HG03108 (cell line): ENCODE data around the gene MMP24.

Experiments used
- ATAC-seq: cut with Tn5 transposase; IDR thresholded peaks from one replicate; pipeline ENCODE4 v1.9.1; 2021; ENCODE audit warnings: moderate library complexity; ENCODE audit not compliant: unreplicated experiment

Gene MMP24

DNA sequence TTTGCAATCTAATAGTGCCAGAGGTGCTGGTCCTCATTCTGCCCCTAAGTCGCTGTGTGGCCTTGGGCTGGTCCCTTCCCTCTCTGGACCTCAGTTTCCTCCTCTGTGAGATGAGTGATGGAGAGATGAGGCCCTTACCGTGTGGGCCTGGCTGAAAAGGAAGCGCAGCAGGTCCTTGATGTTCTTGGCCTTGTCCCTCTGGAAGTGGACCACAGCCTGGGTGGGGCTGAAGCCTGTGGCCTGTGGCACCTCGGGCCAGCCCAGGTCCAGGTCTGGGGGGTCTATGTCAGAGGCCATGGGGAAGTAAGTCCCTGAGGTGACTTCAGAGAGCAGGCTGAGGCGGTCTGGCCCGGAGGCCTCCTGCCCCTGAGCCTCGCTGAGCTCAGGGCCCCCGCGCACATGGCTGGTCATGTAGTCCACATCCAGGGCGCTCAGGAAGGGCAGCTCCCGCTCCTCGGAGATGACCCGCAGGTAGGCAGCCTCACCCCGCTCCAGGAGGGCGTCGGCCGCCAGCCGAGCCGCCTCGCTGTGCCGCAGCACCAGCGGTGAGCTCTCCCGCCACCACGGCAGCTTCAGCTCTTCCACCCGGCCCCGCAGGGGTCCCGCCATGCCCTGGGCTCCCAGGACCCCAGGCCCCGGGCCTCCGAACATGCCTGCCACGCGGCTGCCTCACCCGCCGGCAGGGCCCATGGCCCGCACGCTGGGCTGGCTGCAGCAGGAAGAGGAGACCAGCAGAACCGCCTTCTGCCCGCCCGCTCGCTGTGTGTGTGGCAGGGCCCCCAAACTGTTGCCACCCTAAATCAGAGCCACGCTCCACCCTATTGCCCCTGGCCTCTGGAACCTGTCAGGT is 65.4 kb downstream of the MMP24 start, which contains the start of gene FAM83C:
Gene FAM83C, minus strand, starts transcription at position 772 of the 850 bp plus-strand sequence. Its CDS starts 121 bp downstream, at position 651.
- no peak for ATAC-seq

DNA sequence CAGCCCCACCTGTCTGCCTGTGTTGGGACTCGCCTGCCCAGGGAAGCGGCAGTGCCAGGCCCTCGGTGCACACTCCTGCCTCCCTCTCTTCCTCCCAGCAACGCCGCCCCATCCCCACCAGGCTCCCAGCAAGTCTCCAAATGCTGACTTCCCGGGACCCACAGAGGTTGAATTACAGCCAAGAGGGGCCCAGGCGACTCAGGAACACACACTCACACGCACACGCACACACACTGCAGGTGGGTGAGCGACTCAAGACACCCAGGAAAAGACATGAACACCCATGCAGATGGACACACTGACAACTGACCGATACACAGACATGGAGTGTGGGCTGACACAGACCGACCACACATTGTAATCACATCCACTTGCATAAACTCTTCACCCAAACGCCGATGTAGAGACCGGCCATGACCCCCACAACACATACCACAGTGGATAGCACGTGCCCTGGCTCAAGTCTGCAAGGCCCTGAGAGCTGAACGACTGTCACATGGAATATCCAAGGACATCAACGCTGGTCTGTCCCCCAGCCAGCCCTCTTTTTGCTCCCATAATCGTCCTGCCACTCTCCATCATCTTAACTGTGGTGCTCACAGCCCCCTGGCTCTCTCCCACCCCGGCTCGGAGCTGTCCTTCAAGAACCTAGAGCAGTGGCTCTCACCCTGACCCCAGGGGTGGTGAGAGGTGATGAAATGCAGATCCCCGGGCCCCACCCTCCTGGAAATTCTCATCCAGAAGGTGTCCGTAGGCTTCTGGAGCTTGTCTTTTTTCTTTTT is 66.2 kb downstream of the MMP24 start:
- ATAC-seq = no peak

DNA sequence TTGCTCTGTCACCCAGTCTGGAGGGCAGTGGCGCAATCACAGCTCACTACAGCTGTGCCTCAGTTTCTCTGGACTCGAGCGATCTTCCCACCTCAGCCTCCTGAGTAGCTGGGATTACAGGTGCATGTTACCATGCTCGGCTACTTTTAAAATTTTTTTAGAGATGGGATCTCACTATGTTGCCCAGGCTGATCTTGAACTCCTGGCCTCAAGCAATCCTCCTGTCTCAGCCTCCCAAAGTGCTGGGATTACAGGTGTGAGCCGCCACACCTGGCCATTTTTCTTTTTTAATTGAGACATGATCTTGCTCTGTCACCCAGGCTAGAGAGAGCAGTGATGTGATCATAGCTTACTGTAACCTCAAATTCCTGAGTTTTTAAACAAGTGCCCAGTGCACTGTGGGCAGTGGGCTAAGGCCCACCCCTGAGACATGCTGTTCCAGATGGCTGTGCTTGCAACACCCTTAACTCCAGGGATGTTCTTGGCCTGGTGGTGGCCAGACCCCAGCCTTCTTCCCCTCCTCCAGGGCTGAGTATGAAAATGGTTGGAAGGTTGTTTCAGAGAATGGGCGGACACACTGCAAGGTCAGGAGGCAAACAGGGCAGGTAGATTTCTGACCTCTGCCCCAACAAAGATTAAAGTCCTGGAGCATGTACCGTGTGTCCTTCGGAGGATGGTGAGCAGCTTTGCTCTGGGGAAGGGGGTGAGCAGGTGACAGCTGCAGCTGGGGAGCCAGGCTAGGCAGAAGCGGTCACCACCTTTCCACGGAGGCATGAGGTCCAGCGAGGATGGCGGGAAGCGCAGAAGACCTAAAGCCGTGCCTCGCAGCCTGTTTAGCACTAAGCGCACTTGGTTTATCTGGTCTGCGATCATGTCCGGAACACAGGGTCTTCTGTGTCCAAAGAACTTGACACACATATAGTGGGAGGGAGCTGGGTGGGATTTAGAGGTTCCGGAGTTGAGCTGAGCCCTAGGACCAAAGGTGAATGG is 67.1 kb downstream of the MMP24 start:
- ATAC-seq = no peak

DNA sequence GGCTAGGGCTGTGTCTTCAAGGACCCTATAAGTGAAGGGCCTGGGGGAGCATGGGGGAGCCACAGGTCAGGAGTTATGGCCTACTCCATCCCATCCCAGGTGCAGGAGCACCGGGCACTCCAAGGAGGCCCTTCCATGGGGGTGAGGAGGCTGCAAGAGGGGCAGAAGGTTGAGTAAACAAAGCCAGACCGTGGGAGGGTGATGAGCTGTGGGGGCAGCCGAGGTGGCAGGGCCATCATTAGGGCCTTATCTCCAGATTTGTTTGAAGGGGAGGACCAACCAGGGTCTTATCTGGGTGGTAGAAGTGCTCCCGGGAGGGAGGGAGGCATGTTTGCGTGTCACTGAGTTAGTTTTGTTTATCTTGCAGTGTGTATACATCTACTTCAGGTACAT is 67.8 kb downstream of the MMP24 start:
- ATAC-seq = no peak

DNA sequence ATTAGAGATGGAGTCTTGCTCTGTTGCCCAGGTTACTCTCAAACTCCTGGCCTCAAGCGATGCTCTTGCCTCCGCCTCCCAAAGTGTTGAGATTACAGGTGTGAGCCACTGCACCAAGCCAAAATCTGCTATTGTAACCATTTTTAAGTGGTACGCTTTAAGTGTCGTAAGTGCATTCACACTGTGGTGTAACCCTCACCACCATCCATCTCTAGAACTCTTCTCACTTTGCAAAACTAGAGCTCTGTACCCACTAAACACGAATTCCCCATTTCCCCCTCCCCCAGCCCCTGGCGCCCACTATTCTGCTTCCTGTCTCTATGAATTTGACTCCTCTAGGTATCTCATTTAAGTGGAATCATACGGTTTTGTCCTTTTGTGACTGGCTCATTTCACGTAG is 68.6 kb downstream of the MMP24 start:
- ATAC-seq = no peak

DNA sequence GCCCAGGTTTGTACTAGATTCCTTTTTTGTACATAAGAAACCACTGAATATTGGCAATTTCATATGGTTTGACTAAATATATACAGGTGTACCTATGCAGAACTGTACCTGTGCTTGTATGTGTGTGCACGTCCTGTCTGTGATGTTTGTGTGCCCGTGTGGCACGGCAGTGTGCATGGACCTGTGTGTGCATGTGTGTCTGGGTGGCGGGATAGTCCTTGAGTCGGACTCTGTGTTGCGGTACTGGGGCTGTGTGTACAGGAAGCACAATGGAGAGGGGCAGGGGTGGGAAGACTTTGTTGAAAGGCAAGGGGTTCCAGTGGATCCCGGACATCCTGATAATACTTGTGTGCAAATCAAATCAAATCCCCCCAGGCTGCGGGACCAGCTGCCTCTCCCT is 69.2 kb downstream of the MMP24 start:
- ATAC-seq = no peak

DNA sequence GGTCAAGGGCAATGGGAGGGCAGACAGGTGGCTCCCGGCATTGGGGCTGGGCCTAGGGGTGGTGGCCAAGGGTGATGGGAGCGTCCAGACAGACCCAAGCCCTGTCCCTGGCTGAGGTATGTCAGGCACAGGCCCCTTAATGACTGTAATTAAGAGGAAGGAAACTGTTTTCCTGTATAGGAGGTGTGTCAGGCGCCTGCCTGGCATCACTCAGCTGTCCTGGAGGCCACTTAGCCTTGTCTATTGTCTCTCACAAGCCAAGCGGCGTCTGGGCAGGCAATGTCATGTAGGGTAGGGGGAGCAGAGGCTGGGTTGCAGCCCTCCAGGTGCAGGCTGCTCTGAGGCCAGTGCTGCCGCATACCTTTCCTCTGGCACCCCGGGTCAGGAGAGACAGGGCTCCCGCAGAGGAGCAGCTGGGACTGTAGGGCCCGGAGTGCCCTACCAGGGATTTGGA is 69.6 kb downstream of the MMP24 start:
- ATAC-seq = no peak

DNA sequence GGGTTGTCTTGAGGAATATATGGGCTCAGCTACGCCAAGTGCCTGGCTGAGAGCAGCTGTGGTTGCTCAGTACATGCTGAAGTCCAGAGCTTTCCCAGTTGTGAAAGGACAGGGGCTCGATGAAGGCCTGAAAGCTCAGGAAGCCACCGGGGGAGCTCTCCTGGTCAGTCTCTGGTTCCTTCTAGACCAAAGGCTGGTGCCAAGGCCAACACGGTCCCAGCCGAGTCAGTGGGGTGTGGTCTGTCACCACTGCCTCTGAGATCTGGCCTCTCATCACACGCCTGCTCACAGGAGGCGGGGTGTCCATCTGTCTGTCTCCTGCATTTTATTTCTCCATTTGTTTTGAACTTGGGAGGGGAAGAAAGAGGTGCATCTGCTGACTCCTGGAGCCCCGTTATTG is 70.7 kb downstream of the MMP24 start:
- no peak for ATAC-seq

DNA sequence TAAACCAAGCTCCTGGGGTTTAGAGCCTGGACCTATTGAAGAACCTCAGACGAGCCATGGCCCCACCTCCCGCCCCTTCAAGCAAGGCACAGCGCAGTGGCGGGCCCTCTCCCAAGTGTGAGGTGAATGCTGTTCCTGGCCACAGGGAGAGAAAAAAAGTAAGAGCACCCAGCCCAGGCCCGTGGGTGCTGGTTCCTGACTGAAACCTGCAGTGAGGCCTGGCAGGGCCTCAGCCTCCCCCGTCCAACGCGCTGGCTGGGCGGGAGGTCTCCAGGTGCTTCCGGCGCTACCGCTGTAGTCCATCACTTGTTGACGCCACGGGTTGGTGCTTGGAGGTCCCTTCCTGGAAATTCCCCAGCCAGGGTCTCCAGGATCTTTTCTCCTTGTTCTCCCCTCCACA is 71.2 kb downstream of the MMP24 start:
- ATAC-seq = no peak

DNA sequence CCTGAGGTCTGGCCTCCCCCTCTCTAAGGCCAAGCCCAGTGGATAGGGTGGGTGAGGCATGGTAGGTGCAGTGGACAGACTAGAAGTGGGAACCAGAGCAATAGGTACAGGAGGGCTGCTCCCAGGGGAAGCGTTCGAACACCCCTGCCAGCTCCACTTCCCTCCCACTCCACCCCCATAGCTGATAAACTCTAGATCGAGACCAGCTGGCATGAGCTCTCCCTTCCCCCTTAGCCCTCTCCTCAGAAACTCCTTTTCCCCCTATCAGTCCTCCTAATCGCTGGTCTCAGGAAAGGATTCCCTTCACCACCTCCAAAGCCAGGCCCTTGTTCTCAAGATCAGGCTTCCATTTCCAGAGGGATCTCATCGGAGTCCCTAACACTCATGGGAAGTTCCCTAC is 71.8 kb downstream of the MMP24 start:
- ATAC-seq = no peak

DNA sequence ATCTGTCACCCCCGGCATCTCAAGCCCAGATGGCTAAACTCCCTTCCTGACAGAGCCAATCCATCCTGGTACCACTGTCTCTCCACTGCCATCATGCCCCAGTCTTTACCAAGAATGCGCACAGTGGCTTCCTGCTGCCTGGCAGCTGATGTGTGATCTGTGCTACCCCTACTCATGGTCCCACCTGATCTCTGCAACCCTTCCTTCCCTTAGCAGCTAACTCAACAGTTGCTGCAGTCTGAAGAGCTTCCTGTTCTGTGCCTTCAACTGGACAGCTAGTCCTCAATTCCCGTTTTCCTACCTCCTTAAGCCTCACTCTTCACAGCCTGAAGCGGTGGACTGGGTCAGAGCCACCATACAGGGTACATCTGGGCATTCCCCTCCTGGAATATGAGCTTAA is 73.3 kb downstream of the MMP24 start:
- ATAC-seq = no peak

DNA sequence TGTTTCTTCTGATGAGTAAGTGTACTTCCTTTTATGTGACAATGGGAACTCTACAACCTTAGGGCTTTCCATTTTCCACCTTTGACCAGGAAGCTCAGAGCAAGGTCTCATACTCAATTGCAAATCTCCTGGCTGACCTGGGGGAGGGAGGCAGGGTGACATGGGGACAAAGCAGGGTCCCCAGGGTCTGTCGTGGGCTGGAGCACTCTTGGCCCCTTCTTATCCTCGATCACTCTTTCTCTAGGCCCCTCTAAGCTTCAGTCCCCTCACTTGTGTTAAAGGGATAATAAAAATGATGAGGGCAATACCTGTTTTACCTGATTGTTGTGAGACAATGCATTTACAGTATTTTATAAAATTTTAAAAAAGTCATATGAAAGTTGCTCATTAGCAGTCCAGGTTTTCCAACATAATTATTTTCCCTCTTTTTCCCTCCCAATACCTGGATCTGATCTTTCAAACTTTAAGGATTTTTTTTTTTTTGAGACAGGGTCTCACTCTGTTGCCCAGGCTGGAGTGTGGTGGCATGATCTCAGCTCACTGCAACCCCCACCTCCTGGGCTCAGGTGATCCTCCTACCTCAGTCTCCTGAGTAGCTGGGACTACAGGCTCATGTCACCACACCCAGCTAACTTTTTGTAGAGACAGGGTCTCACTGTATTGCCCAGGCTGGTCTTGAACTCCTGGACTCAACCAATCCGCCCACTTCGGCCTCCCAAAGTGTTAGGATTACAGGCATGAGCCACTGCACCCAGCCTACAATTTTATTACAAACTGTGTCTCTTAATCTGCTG is 74.2 kb downstream of the MMP24 start:
- no peak for ATAC-seq

DNA sequence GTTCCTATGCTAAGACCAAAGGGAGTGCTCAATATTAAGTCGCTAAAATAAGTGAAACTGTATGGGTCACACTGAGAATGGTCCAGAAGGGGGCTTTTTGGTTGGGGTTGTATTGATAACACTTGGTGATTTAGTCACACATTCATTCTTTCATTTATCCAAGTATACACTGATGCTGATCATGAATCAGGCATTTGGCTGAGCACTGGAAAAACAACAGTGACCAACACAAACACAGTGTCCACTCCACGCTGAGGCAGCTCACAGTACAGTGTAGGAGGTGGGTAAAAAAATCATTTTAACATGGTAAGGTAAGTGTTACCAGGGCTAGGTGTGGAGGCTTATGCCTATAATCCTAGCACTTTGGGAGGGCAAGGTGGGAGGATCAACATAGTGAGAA is 74.9 kb downstream of the MMP24 start:
- no peak for ATAC-seq

DNA sequence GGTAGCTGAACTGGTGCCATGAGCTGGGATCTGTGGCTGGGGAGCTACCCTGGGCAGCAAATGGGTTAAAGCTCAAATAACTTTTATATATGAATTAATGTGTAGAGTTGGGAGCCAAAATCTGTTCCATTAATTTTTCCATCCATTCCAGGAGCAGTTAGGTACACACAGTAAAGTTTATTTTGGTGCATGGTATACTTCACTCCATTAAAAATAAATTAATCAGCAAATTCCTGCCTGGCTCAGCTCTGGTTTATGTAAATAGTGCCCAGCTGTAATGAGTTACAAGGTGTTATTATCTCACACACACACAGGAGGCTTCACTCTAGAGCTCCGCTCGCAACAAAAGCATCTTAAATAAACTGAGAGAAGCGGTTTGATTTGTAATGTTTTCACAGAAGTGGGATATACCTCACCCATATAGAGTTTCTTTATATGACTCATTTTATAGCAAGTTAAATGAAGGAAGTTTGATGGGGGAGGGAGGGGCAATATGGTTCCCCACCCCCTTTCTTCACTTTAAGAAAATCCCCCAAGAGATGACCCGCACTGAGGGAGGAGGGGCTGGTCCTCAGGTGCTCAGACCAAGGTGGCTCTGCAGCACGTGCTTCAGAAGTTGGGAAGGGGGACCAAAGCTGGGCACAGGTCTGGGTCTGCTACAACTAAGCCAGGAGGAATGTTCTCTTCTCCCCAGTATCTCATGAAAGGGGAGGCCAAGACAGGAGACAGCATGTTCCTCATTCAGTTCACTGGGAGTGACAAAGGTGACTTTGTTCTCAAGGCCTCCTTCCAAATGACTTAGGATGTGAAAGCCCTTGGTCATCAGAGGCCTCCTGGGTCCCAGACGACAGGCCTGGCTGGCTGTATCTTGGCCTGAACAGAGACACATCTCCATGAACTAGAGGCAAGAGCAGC is 76.2 kb downstream of the MMP24 start:
- no peak for ATAC-seq

DNA sequence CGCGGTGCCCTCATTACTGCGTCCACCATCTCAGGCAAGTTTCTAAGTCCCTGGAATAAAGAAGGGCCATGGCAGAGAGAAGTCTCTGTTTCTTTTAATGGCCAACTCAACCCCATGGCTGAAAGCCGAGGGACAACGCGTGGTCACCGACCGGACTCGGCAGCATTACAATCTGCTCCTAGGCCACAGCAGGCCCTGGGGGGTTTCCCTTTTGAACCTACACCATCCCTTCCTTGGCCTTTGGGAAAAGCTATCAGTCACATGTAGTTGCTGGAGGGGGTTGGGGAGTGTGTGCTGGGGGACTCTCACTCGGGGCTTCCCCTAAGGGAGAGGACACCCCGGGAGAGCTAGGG is 76.9 kb downstream of the MMP24 start:
- ATAC-seq = no peak

DNA sequence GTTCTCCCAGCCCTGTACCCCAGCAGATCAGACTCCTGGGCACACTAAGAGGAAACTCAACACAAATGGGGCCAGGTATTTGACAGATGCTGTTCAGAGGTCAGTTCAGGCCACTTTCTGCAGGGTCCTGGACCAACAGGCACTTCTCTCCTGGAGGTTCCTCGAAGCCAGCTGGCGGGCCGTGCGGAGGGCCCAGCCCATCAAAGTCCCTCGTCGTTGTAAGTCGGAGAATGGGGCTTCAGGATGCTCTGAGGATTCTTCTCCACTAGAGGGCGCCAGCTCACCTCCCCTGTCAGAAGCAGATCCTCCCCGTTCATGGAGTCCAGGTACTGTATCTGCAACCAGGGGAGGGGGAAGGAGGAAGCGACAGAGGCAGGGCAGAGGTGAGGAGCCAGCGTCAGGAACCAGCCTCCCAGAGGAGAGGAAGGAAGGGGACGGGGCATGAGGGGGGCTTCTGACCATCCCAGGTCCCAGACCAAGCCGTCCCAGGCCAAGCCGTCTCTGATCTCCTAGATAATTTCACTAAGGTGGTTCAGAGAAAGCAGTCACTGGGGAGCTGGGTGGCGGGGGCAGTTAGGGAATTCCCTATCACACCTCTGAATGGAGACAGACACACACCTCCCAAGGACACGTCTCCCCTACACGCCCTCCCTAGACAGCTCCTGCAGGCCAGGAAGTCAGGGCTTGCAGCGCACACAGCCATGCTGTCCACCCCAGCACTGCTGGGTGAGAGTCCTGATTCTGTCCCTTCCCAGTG is 77.4 kb downstream of the MMP24 start:
- peak; percentile 49 for ATAC-seq

DNA sequence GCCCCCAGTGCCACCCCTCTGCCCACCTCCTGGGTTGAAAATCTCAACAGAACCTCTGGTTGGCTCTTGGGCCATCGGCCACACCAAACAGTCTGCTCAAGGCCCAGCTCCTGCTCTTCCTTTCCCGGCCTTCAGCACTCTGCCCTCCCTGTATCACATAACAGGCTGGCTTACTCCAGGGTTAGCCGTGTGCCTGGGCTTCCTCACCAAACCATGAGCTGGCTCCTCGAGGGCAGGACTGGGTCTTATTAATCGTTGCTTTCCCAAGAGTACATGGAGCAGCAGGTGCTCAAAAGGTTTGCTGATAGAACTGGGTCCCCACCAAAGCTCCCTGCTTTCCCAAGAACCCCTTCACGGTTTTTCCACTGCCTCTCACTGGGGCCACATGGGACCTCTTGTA is 78.5 kb downstream of the MMP24 start:
- no peak for ATAC-seq
